Measurements from ENCODE around the gene ARID1B.
"Not testable (repeated sequence)": the region's sequence is repeated elsewhere in the genome, so short reads cannot be mapped to it uniquely, and the experiment has no call there.

Gene ARID1B

GRCh38 chr6:156971153-156971885 lies 194.1 kb downstream of the ARID1B start:
- DNase-seq, result no peak

GRCh38 chr6:156972145-156972544 lies 195.0 kb downstream of the ARID1B start:
- DNase-seq, result no peak

GRCh38 chr6:156974830-156975261 lies 197.7 kb downstream of the ARID1B start:
- DNase-seq, result no peak

GRCh38 chr6:156975414-156975813 lies 198.2 kb downstream of the ARID1B start:
- DNase-seq, result no peak

- DNase-seq, result peak; percentile 6
Measured at GRCh38 chr6:156976216-156977127, 199.3 kb downstream of the ARID1B start.

- no peak for DNase-seq
Measured at GRCh38 chr6:156977527-156978291, 200.5 kb downstream of the ARID1B start.

GRCh38 chr6:156978948-156979347 lies 201.8 kb downstream of the ARID1B start:
- DNase-seq, result no peak

GRCh38 chr6:156980515-156980914 lies 203.3 kb downstream of the ARID1B start:
- DNase-seq, result no peak

- no peak for DNase-seq
Measured at GRCh38 chr6:156980948-156981347, 203.8 kb downstream of the ARID1B start.

GRCh38 chr6:156982168-156982567 lies 205.0 kb downstream of the ARID1B start:
- DNase-seq, result no peak

GRCh38 chr6:156982864-156983263 lies 205.7 kb downstream of the ARID1B start:
- DNase-seq, result not testable (repeated sequence)

GRCh38 chr6:156984178-156984738 lies 207.1 kb downstream of the ARID1B start:
- no peak for DNase-seq

GRCh38 chr6:156985309-156985708 lies 208.1 kb downstream of the ARID1B start:
- DNase-seq, result no peak

- DNase-seq, result no peak
Measured at GRCh38 chr6:156988276-156989158, 211.3 kb downstream of the ARID1B start.

- DNase-seq, result no peak
Measured at GRCh38 chr6:156989159-156989806, 212.1 kb downstream of the ARID1B start.

- DNase-seq, result no peak
Measured at GRCh38 chr6:156992020-156992804, 215.0 kb downstream of the ARID1B start.

- no peak for DNase-seq
Measured at GRCh38 chr6:156993713-156994112, 216.5 kb downstream of the ARID1B start.

GRCh38 chr6:156994215-156995076 lies 217.3 kb downstream of the ARID1B start:
- no peak for DNase-seq

- no peak for DNase-seq
Measured at GRCh38 chr6:156995502-156995901, 218.3 kb downstream of the ARID1B start.

Data from CD4-positive, alpha-beta T cell treated with Interleukin-4 for 4 hours (primary cell).